IMR-90 (cell line): ENCODE results near the gene MAEL. TPM values are rescaled to one million over a fixed set of nuclear protein-coding genes. Genes with fewer than 3 reads are reported as not detected.

ENCODE experiments used
- ATAC-seq: fragments of 200-7000 bp; cut with Tn5 transposase; 2 replicates; pipeline ENCODE4 v1.9.1; 2020; ENCODE audit warnings: low read depth, mild to moderate bottlenecking, moderate library complexity
- BruUV-seq: library from RNA; stranded (reverse); fragments of 400-500 nt; replicated peaks from 2 replicates; lab custom pipeline; 2021; lab: Mats Ljungman, UMichigan
- CTCF ChIA-PET: fragments of 300-600 bp; formaldehyde crosslinking; extraction: SDS; loops from one replicate; lab custom pipeline; 2021; ENCODE audit warnings: antibody characterized with exemption; lab: Yijun Ruan, JAX
- POLR2A ChIA-PET: fragments of 300-600 bp; sonication (Branson Sonifier 250); formaldehyde crosslinking; loops from one replicate; lab custom pipeline; 2022; ENCODE audit warnings: antibody characterized with exemption; ENCODE audit not compliant: unreplicated experiment; lab: Charles Lee
- DNase-seq: peaks from one replicate; pipeline ENCODE4 v3.0.0; 2013
- H2AFZ ChIP-seq: replicated peaks from 2 replicates; pipeline ENCODE3; 2013; ENCODE audit warnings: low read length, mild to moderate bottlenecking; ENCODE audit not compliant: poor library complexity
- H2AK5ac ChIP-seq: 2 replicates; pipeline ENCODE4 v1.6.1; 2013; ENCODE audit warnings: low read depth, low read length, inconsistent platforms
- H2AK9ac ChIP-seq: replicated peaks from 2 replicates; pipeline ENCODE3; 2013; ENCODE audit warnings: mild to moderate bottlenecking, low read depth, low read length, moderate library complexity; ENCODE audit not compliant: poor library complexity
- H2BK120ac ChIP-seq: 2 replicates; pipeline ENCODE4 v1.6.1; 2013; ENCODE audit warnings: low read depth, low read length, inconsistent platforms
- H2BK15ac ChIP-seq: 3 replicates; pipeline ENCODE4 v1.6.1; 2013; ENCODE audit warnings: low read depth, low read length, inconsistent platforms
- H2BK20ac ChIP-seq: 2 replicates; pipeline ENCODE4 v1.6.1; 2013; ENCODE audit warnings: low read depth, mild to moderate bottlenecking, inconsistent platforms, low read length, moderate library complexity
- H2BK5ac ChIP-seq: 2 replicates; pipeline ENCODE4 v1.6.1; 2013; ENCODE audit warnings: mild to moderate bottlenecking, low read depth, low read length, inconsistent platforms; ENCODE audit not compliant: poor library complexity, severe bottlenecking
- H3K14ac ChIP-seq: replicated peaks from 2 replicates; pipeline ENCODE4 v1.6.1; 2013; ENCODE audit warnings: low read depth, low read length, inconsistent platforms
- H3K18ac ChIP-seq: 2 replicates; pipeline ENCODE4 v1.6.1; 2013; ENCODE audit warnings: low read depth, low read length, control low read depth
- H3K23ac ChIP-seq: 2 replicates; pipeline ENCODE4 v1.6.1; 2013; ENCODE audit warnings: low read depth, low read length, inconsistent platforms
- H3K27ac ChIP-seq: 2 replicates; pipeline ENCODE4 v1.5.1; 2013; ENCODE audit warnings: mild to moderate bottlenecking, control low read depth, low read length; ENCODE audit not compliant: insufficient read depth
- H3K27me3 ChIP-seq: 2 replicates; pipeline ENCODE4 v1.6.1; 2013; ENCODE audit warnings: low read length; ENCODE audit not compliant: control insufficient read depth, insufficient read depth
- H3K36me3 ChIP-seq: 2 replicates; pipeline ENCODE4 v1.6.1; 2013; ENCODE audit warnings: low read length, mixed read lengths; ENCODE audit not compliant: control insufficient read depth, insufficient read depth
- H3K4ac ChIP-seq: 2 replicates; pipeline ENCODE4 v1.6.1; 2013; ENCODE audit warnings: low read depth, low read length, inconsistent platforms
- H3K4me1 ChIP-seq: 2 replicates; pipeline ENCODE4 v1.6.1; 2013; ENCODE audit warnings: low read length, mixed read lengths; ENCODE audit not compliant: control insufficient read depth, insufficient read depth
- H3K4me2 ChIP-seq: 2 replicates; pipeline ENCODE4 v1.6.1; 2013; ENCODE audit warnings: low read depth, mild to moderate bottlenecking, control low read depth, low read length, moderate library complexity
- H3K4me3 ChIP-seq: 2 replicates; pipeline ENCODE4 v1.5.1; 2013; ENCODE audit warnings: low read depth, mild to moderate bottlenecking, control low read depth, low read length, moderate library complexity; ENCODE audit not compliant: insufficient read depth
- H3K56ac ChIP-seq: 2 replicates; pipeline ENCODE4 v1.6.1; 2013; ENCODE audit warnings: low read length, inconsistent platforms; ENCODE audit not compliant: insufficient read depth; ENCODE audit errors: extremely low read depth
- H3K79me1 ChIP-seq, 2 experiments: 2 replicates each; pipeline ENCODE4 v1.6.1; 2013; ENCODE audit warnings: low read length in 2 of 2, inconsistent platforms in 1 of 2, low read depth in 1 of 2
- H3K9ac ChIP-seq: 2 replicates; pipeline ENCODE4 v1.6.1; 2013; ENCODE audit warnings: low read depth, low read length, control low read depth
- H3K9me1 ChIP-seq: 2 replicates; pipeline ENCODE4 v1.6.1; 2013; ENCODE audit warnings: low read length, inconsistent platforms; ENCODE audit not compliant: insufficient read depth
- H3K9me3 ChIP-seq: 2 replicates; pipeline ENCODE4 v1.6.1; 2013; ENCODE audit warnings: low read length; ENCODE audit not compliant: control insufficient read depth, insufficient read depth
- H4K20me1 ChIP-seq: 2 replicates; pipeline ENCODE4 v1.6.1; 2013; ENCODE audit warnings: low read length, inconsistent platforms; ENCODE audit not compliant: insufficient read depth
- H4K5ac ChIP-seq: 2 replicates; pipeline ENCODE4 v1.6.1; 2013; ENCODE audit warnings: mild to moderate bottlenecking, low read depth, low read length, control low read depth
- H4K8ac ChIP-seq, 2 experiments: 2 replicates each; pipeline ENCODE4 v1.6.1; 2013; ENCODE audit warnings: low read depth in 2 of 2, low read length in 2 of 2, control low read depth in 1 of 2, inconsistent platforms in 1 of 2
- H4K91ac ChIP-seq: 2 replicates; pipeline ENCODE4 v1.6.1; 2013; ENCODE audit warnings: low read depth, low read length, inconsistent platforms; ENCODE audit not compliant: insufficient read depth
- BHLHE40 ChIP-seq: fragments of 150-350 bp; IDR thresholded peaks from 2 replicates; pipeline ENCODE4 v1.6.1; 2016; ENCODE audit warnings: mild to moderate bottlenecking, low read depth, low read length
- CEBPB ChIP-seq: IDR thresholded peaks from 2 replicates; pipeline ENCODE4 v1.6.1; 2012; ENCODE audit warnings: low read depth, low read length, improper control_type of control experiment
- CTCF ChIP-seq: conservative IDR thresholded peaks from 2 replicates; pipeline ENCODE4 v1.5.1; 2012; ENCODE audit warnings: mild to moderate bottlenecking, low read depth, low read length, improper control_type of control experiment
- FOS ChIP-seq: fragments of 150-350 bp; IDR thresholded peaks from 2 replicates; pipeline ENCODE4 v1.6.1; 2016; ENCODE audit warnings: low read depth, low read length
- MAFK ChIP-seq: IDR thresholded peaks from 2 replicates; pipeline ENCODE4 v1.6.1; 2012; ENCODE audit warnings: low read depth, low read length, improper control_type of control experiment
- MAZ ChIP-seq: IDR thresholded peaks from 2 replicates; pipeline ENCODE4 v1.6.1; 2012; ENCODE audit warnings: low read depth, mild to moderate bottlenecking, low read length, improper control_type of control experiment, moderate library complexity, borderline replicate concordance
- MXI1 ChIP-seq: IDR thresholded peaks from 2 replicates; pipeline ENCODE4 v1.6.1; 2012; ENCODE audit warnings: low read depth, mild to moderate bottlenecking, low read length, moderate library complexity, borderline replicate concordance
- NFE2L2 ChIP-seq: fragments of 150-350 bp; IDR thresholded peaks from 2 replicates; pipeline ENCODE4 v1.6.1; 2016; ENCODE audit warnings: low read depth, mild to moderate bottlenecking, low read length
- POLR2A ChIP-seq: IDR thresholded peaks from 2 replicates; pipeline ENCODE4 v1.6.1; 2012; ENCODE audit warnings: mild to moderate bottlenecking, low read depth, low read length
- RAD21 ChIP-seq: IDR thresholded peaks from 2 replicates; pipeline ENCODE4 v1.6.1; 2012; ENCODE audit warnings: low read length, improper control_type of control experiment
- RCOR1 ChIP-seq: IDR thresholded peaks from 2 replicates; pipeline ENCODE4 v1.6.1; 2012; ENCODE audit warnings: mild to moderate bottlenecking, low read length, improper control_type of control experiment; ENCODE audit not compliant: insufficient replicate concordance
- WGBS, 2 experiments: methylation state at CpG; one replicate each; pipeline versions ENCODE4 v1.1.5 to v1.1.7; 2013; ENCODE audit warnings: missing lambda C conversion rate in 2 of 2; ENCODE audit not compliant: insufficient read length in 1 of 2; ENCODE audit errors: extremely low coverage in 2 of 2; 5-methylcytosine and 5-hydroxymethylcytosine counted together
- dilution Hi-C: fragments of 300-500 bp; cut with HindIII; formaldehyde crosslinking; loops from one replicate; pipeline ENCODE4 v1.14.3; 2018; ENCODE audit warnings: low sequenced_read_pairs; ENCODE audit not compliant: unreplicated experiment
- in situ Hi-C: fragments of 300-500 bp; cut with MboI; formaldehyde crosslinking; loops from 3 replicates; pipeline ENCODE4 v1.14.3; 2019; ENCODE audit warnings: low sequenced_read_pairs, inconsistent platforms, mixed read lengths
- intact Hi-C: fragments of 100-400 bp; cut with micrococcal nuclease; formaldehyde crosslinking; loops from 2 replicates; pipeline ENCODE4 v1.10.0; 2022
- polyA plus RNA-seq, 3 experiments: library from polyadenylated mRNA; depleted of rRNA; stranded (reverse); fragments of >200 nt; gene quantifications; 2 replicates each; pipeline ENCODE4 v1.2.3, GENCODE V29; 2012; ENCODE audit warnings: low replicate concordance in 1 of 3
- total RNA-seq: library from RNA; depleted of rRNA; stranded (reverse); fragments of >200 nt; gene quantifications from 2 replicates; pipeline ENCODE4 v1.2.3, GENCODE V29; 2012
- TF ChIP-seq, protein P1 (sequence below): fragments of 150-350 bp; IDR thresholded peaks from 2 replicates; pipeline ENCODE4 v1.6.1; 2016; ENCODE audit warnings: low read depth, mild to moderate bottlenecking, low read length, moderate library complexity, borderline replicate concordance
- TF ChIP-seq, protein P2 (sequence below): fragments of 150-350 bp; IDR thresholded peaks from 2 replicates; pipeline ENCODE4 v1.6.1; 2017; ENCODE audit warnings: mild to moderate bottlenecking, antibody characterized with exemption, low read length, low read depth

The MAEL gene
- total and polyA plus RNA-seq, 2 of the 4 experiments (the other 2 are of a cell fraction): not detected

DNA sequence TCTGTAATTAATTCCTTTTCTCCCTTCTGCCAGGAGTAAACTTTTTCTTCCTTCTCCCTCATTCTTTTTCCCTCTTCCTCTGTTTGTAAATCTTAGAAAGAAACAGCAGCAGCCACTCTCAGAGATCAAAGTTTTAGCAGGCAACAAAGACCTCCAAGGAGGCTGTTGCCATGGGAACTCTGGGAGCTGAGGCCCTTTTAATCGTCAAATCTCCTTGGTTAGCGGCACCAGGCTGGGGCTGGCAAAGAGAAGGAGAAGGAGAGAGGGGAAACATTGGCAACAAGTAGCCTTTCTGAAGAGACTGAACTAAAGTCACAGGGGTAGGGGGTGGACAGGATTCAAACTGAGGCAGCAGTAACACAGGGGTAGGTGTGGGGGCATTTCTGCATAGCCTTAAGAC, 38.9 kb upstream of the MAEL start:
- H2BK5ac ChIP-seq: no peak overlapping the region
- in situ Hi-C loops (no loop called here), dilution Hi-C loops (no loop called here), intact Hi-C loops (no loop called here)
- BruUV-seq: no TSS peak
- DNase-seq (no peak), ATAC-seq (no peak)
- no peaks in the 10 kb centered on the region for H3K4me1 ChIP-seq
- H4K5ac ChIP-seq: no peak overlapping the region
- H2BK20ac ChIP-seq: no peak overlapping the region
- no peak overlapping the region for H2AFZ ChIP-seq
- CTCF ChIA-PET: no interaction called here
- H4K20me1 ChIP-seq: no peaks in the 10 kb centered on the region
- H3K36me3 ChIP-seq: no peaks in the 10 kb centered on the region
- H2BK15ac ChIP-seq: no peak overlapping the region
- no peak overlapping the region for H3K4me3 ChIP-seq
- no peaks in the 10 kb centered on the region for H3K79me1 ChIP-seq
- H3K9ac ChIP-seq: no peak overlapping the region
- POLR2A ChIA-PET: no interaction called here
- no peak overlapping the region for H3K27ac ChIP-seq
- no peak overlapping the region for H3K4ac ChIP-seq
- no peaks in the 10 kb centered on the region for H3K9me3 ChIP-seq
- peaks cover 19% of the 10 kb centered on the region for H3K27me3 ChIP-seq
- H2BK120ac ChIP-seq: no peak overlapping the region
- no peak overlapping the region for H2AK9ac ChIP-seq
- TF ChIP-seq RAD21 (no peak), FOS (no peak), NFE2L2 (no peak), MXI1 (no peak), CTCF (no peak), MAFK (no peak), CEBPB (no peak), MAZ (no peak), RCOR1 (no peak), BHLHE40 (no peak), POLR2A (no peak)
- TF ChIP-seq, protein P1, sequence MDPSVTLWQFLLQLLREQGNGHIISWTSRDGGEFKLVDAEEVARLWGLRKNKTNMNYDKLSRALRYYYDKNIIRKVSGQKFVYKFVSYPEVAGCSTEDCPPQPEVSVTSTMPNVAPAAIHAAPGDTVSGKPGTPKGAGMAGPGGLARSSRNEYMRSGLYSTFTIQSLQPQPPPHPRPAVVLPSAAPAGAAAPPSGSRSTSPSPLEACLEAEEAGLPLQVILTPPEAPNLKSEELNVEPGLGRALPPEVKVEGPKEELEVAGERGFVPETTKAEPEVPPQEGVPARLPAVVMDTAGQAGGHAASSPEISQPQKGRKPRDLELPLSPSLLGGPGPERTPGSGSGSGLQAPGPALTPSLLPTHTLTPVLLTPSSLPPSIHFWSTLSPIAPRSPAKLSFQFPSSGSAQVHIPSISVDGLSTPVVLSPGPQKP: no peak
- TF ChIP-seq, protein P2, sequence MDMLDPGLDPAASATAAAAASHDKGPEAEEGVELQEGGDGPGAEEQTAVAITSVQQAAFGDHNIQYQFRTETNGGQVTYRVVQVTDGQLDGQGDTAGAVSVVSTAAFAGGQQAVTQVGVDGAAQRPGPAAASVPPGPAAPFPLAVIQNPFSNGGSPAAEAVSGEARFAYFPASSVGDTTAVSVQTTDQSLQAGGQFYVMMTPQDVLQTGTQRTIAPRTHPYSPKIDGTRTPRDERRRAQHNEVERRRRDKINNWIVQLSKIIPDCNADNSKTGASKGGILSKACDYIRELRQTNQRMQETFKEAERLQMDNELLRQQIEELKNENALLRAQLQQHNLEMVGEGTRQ: no peak
- H3K23ac ChIP-seq: no peak overlapping the region
- H4K8ac ChIP-seq: no peak overlapping the region
- no peak overlapping the region for H4K91ac ChIP-seq
- WGBS, 2 experiments: 45% methylated on average over 2 of the region's 2 CpGs; no CpG with 5 or more reads in 1 of the 2 experiments
- H3K14ac ChIP-seq: no peak overlapping the region
- H3K18ac ChIP-seq: no peak overlapping the region
- no peak overlapping the region for H2AK5ac ChIP-seq
- H3K56ac ChIP-seq: no peak overlapping the region
- no peaks in the 10 kb centered on the region for H3K9me1 ChIP-seq
- H3K4me2 ChIP-seq: no peak overlapping the region
